HL-60 (cell line): ENCODE results near the gene SLC35D2.

Source experiments
- DNase-seq, 2 experiments: peaks; one replicate each; pipeline ENCODE4 v3.0.0-alpha.2; 2010 to 2020; ENCODE audit warnings: low read depth in 1 of 2, low spot score in 1 of 2
- H3K27ac ChIP-seq: fragments of 250-450 bp; sonication (Bioruptor Pico); replicated peaks from 2 replicates; pipeline ENCODE4 v1.5.1; 2020; ENCODE audit warnings: mild to moderate bottlenecking, moderate library complexity
- H3K27me3 ChIP-seq: fragments of 250-450 bp; sonication (Bioruptor Pico); 2 replicates; pipeline ENCODE4 v1.5.1; 2021; ENCODE audit warnings: mild to moderate bottlenecking, moderate library complexity; ENCODE audit not compliant: insufficient read depth, poor library complexity, severe bottlenecking
- H3K4me3 ChIP-seq: replicated peaks from 2 replicates; pipeline ENCODE4 v1.5.1; 2011; ENCODE audit warnings: mild to moderate bottlenecking, control low read depth, low read length; ENCODE audit not compliant: insufficient read depth
- GABPA ChIP-seq: IDR thresholded peaks from 2 replicates; pipeline ENCODE4 v1.6.1; 2012; ENCODE audit warnings: low read depth
- POLR2AphosphoS5 ChIP-seq: IDR thresholded peaks from 2 replicates; pipeline ENCODE4 v1.6.1; 2012; ENCODE audit warnings: low read depth
- SPI1 ChIP-seq: IDR thresholded peaks from 2 replicates; pipeline ENCODE4 v1.6.1; 2012; ENCODE audit warnings: low read depth, mild to moderate bottlenecking, borderline replicate concordance
- TF ChIP-seq, protein P1 (sequence below): IDR thresholded peaks from 2 replicates; pipeline ENCODE4 v1.6.1; 2012; ENCODE audit warnings: low read depth; ENCODE audit not compliant: insufficient replicate concordance
- TF ChIP-seq, protein P2 (sequence below): IDR thresholded peaks from one replicate; pipeline ENCODE4 v1.5.1; 2011; ENCODE audit warnings: low read length, control low read depth, inconsistent platforms; ENCODE audit not compliant: insufficient read depth

The SLC35D2 gene

DNA sequence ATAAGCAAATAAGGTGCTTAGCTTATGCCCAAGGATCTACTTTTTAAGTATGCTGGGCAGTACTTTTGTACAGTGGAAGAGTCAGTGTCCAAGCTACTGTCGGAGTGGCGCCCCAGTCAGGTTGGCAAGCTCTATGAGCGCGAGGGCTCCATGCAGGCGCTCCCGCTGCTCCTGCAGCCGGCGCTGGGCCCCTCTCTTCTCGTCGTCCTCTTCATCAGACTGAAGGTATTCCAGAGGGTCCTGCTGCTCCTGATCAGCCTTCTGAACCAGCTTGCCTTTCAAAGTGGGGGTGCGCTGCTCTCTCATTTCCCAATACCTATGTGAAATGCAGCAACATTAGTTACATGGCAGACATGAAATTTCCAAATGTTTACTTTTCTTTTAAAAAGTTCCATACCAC lies 4.6 kb upstream of the SLC35D2 start:
- no peak for DNase-seq
- no peaks in the 10 kb centered on the region for H3K27me3 ChIP-seq
- no peak overlapping the region for H3K4me3 ChIP-seq
- no peak for TF ChIP-seq POLR2AphosphoS5
- no peak overlapping the region for H3K27ac ChIP-seq

DNA sequence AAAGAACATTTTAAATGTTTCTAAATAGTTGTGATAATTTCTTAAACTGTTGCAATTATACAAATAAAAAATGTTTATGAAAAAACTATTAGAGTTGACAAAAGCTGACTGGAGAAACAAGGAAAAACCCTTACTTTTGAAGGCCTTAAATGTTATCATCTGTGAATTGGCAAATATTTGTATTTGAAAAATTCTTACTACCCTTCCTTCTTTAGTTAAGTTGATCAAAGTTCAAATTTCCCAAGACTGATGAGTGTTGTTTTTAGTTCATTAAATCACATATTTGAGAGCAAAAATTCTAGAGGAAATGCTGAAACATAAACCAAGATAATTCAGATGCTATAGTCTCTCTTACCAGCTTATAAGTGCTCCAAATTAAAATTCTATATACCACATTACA lies 2.6 kb upstream of the SLC35D2 start:
- Histone ChIP-seq H3K27ac (no peak overlapping the region), H3K27me3 (no peaks in the 10 kb centered on the region), H3K4me3 (no peak overlapping the region)
- TF ChIP-seq, protein P1, sequence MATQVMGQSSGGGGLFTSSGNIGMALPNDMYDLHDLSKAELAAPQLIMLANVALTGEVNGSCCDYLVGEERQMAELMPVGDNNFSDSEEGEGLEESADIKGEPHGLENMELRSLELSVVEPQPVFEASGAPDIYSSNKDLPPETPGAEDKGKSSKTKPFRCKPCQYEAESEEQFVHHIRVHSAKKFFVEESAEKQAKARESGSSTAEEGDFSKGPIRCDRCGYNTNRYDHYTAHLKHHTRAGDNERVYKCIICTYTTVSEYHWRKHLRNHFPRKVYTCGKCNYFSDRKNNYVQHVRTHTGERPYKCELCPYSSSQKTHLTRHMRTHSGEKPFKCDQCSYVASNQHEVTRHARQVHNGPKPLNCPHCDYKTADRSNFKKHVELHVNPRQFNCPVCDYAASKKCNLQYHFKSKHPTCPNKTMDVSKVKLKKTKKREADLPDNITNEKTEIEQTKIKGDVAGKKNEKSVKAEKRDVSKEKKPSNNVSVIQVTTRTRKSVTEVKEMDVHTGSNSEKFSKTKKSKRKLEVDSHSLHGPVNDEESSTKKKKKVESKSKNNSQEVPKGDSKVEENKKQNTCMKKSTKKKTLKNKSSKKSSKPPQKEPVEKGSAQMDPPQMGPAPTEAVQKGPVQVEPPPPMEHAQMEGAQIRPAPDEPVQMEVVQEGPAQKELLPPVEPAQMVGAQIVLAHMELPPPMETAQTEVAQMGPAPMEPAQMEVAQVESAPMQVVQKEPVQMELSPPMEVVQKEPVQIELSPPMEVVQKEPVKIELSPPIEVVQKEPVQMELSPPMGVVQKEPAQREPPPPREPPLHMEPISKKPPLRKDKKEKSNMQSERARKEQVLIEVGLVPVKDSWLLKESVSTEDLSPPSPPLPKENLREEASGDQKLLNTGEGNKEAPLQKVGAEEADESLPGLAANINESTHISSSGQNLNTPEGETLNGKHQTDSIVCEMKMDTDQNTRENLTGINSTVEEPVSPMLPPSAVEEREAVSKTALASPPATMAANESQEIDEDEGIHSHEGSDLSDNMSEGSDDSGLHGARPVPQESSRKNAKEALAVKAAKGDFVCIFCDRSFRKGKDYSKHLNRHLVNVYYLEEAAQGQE: no peak
- TF ChIP-seq GABPA (no peak), POLR2AphosphoS5 (no peak), SPI1 (no peak)
- TF ChIP-seq, protein P2, sequence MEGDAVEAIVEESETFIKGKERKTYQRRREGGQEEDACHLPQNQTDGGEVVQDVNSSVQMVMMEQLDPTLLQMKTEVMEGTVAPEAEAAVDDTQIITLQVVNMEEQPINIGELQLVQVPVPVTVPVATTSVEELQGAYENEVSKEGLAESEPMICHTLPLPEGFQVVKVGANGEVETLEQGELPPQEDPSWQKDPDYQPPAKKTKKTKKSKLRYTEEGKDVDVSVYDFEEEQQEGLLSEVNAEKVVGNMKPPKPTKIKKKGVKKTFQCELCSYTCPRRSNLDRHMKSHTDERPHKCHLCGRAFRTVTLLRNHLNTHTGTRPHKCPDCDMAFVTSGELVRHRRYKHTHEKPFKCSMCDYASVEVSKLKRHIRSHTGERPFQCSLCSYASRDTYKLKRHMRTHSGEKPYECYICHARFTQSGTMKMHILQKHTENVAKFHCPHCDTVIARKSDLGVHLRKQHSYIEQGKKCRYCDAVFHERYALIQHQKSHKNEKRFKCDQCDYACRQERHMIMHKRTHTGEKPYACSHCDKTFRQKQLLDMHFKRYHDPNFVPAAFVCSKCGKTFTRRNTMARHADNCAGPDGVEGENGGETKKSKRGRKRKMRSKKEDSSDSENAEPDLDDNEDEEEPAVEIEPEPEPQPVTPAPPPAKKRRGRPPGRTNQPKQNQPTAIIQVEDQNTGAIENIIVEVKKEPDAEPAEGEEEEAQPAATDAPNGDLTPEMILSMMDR: no peak
- DNase-seq: no peak

DNA sequence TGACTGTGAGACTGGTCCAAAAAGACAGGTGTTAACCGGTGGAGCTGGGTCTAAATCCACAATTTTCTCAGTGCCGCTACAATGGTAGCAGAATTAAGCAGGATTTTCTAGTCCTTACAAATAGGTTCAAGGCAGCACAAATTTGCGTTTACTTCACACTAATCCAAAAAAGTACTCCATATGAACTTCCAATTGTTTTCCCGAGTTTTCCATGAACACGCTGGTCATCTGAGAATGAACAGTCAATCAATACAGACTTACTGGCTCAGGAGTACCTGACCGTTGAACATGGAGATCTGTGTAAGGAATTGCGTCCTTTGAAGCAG lies 709 bp downstream of the SLC35D2 start:
- Histone ChIP-seq H3K4me3 (no peak overlapping the region), H3K27me3 (no peaks in the 10 kb centered on the region), H3K27ac (no peak overlapping the region)
- no peak for DNase-seq
- no peak for TF ChIP-seq GABPA
- TF ChIP-seq, protein P1: no peak
- TF ChIP-seq SPI1: no peak
- TF ChIP-seq POLR2AphosphoS5: no peak
- TF ChIP-seq, protein P2: no peak

DNA sequence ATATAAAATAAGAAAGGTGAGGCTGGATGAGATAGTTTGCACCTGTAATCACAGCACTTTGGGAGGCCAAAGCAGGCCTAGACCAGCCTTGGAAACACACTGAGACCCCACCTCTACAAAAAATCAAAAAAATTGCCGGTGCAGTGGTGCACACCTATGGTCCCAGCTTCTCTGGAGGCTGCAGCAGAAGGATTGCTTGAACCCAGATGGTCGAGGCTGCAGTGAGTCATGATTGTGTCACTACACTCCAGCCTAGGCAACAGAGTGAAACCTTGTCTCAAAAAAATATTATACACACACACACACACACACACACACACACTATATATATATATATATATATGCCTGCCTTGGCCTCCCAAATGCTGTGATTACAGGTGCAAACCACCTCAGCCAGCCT lies 1.3 kb downstream of the SLC35D2 start:
- Histone ChIP-seq H3K27ac (no peak overlapping the region), H3K4me3 (no peak overlapping the region), H3K27me3 (no peaks in the 10 kb centered on the region)
- DNase-seq: no peak
- TF ChIP-seq, protein P1: no peak
- TF ChIP-seq POLR2AphosphoS5 (no peak), GABPA (no peak)
- TF ChIP-seq, protein P2: no peak
